Upper lobe of left lung (tissue), 6 donors: ENCODE results near the gene MMS22L. TPM values are rescaled to one million over a fixed set of nuclear protein-coding genes. Genes with fewer than 3 reads are reported as not detected.

Source experiments
- ATAC-seq, 2 donors: fragments of 200-7000 bp; cut with Tn5 transposase; one replicate each; pipeline ENCODE4 v1.9.1; 2022; ENCODE audit warnings: mild to moderate bottlenecking in 2 of 2, moderate library complexity in 2 of 2; ENCODE audit not compliant: low FRiP score in 2 of 2
- DNase-seq, 2 donors: peaks; one replicate each; pipeline ENCODE4 v3.0.0-alpha.2; 2019 to 2020
- H3K27ac ChIP-seq, 4 donors: fragments of 200-600 bp; sonication (generic); one replicate each; pipeline ENCODE4 v1.5.1; 2016 to 2019
- H3K27me3 ChIP-seq, 4 donors: fragments of 200-600 bp; sonication (generic); one replicate each; pipeline ENCODE4 v1.5.1; 2017 to 2019
- H3K36me3 ChIP-seq, 4 donors: fragments of 200-600 bp; sonication (generic); one replicate each; pipeline ENCODE4 v1.5.1; 2016 to 2019
- H3K4me1 ChIP-seq, 4 donors: fragments of 200-600 bp; sonication (generic); one replicate each; pipeline ENCODE4 v1.5.1; 2018 to 2019
- H3K4me3 ChIP-seq, 4 donors: fragments of 200-600 bp; sonication (generic); one replicate each; pipeline ENCODE4 v1.5.1; 2017 to 2019; ENCODE audit warnings: mild to moderate bottlenecking in 2 of 4, moderate library complexity in 1 of 4
- H3K9me3 ChIP-seq, 4 donors: fragments of 200-600 bp; sonication (generic); one replicate each; pipeline ENCODE4 v1.5.1; 2018 to 2019
- CTCF ChIP-seq, 6 experiments: fragments of 450-650 bp in 4 of 6; fragments of 200-600 bp in 2 of 6; sonication (generic) in 2 of 6; IDR thresholded peaks; one replicate each; pipeline ENCODE4 v1.5.1; 2016 to 2019; ENCODE audit warnings: antibody characterized with exemption in 6 of 6
- EP300 ChIP-seq, 4 donors: sonication (generic); formaldehyde crosslinking; IDR thresholded peaks; one replicate each; pipeline ENCODE4 v1.5.1; 2017; ENCODE audit warnings: antibody characterized with exemption in 4 of 4, control low read depth in 2 of 4
- POLR2A ChIP-seq, 4 donors: fragments of 450-650 bp; IDR thresholded peaks; one replicate each; pipeline ENCODE4 v1.5.1; 2016 to 2017; ENCODE audit warnings: antibody characterized with exemption in 4 of 4, mild to moderate bottlenecking in 2 of 4
- POLR2AphosphoS5 ChIP-seq, 2 donors: sonication (generic); formaldehyde crosslinking; IDR thresholded peaks; one replicate each; pipeline ENCODE4 v1.5.1; 2017; ENCODE audit warnings: antibody characterized with exemption in 2 of 2
- WGBS, 2 donors: methylation state at CpG; one replicate each; pipeline ENCODE4 v1.1.5; 2017 to 2018; 5-methylcytosine and 5-hydroxymethylcytosine counted together
- total RNA-seq, 6 donors: library from RNA; depleted of rRNA in 4 of 6; stranded (reverse); fragments of >200 nt in 4 of 6; gene quantifications; one replicate each; pipeline versions ENCODE4 v1.1.0 to v1.2.1, GENCODE V29; 2016 to 2021
- donor health status: DM: no; HTN: no; CAD: no; lungs with moderate emphysema.
- donor health status: DM: no; HTN: yes; CAD: no; lungs with severe emphysema.

The MMS22L gene
- total RNA-seq, 6 donors from 2014 or later = 4.9 to 22.1 (median 7.9) TPM

GRCh38 chr6:97282238-97282725 lies 734 bp downstream of the MMS22L start:
- ATAC-seq = peak in 1 of 2 donors; percentile 13
- Histone ChIP-seq H3K4me1 (peaks cover 0 to 20% (median 9%) of the 10 kb centered on the region in 4 donors), H3K27ac (peak overlapping the region; percentile 74 to 84 (median 84)), H3K27me3 (no peaks in the 10 kb centered on the region), H3K4me3 (peak overlapping the region; percentile 89 to 95 (median 92)), H3K9me3 (no peaks in the 10 kb centered on the region), H3K36me3 (peaks cover 0 to 2% (median 0%) of the 10 kb centered on the region in 4 donors)
- 2% methylated on average over 13 of the region's 13 CpGs for WGBS, 2 donors
- TF ChIP-seq POLR2A (IDR thresholded peaks at IDR 0.05) = no peak
- DNase-seq = no peak

- no peak overlapping the region for H3K4me3 ChIP-seq
- H3K4me1 ChIP-seq = peaks cover 0 to 20% (median 9%) of the 10 kb centered on the region in 4 donors
- H3K27ac ChIP-seq = no peak overlapping the region
- TF ChIP-seq CTCF (IDR thresholded peaks at IDR 0.05) (no peak), EP300 (IDR thresholded peaks at IDR 0.05) (no peak), POLR2AphosphoS5 (IDR thresholded peaks at IDR 0.05) (no peak), POLR2A (IDR thresholded peaks at IDR 0.05) (no peak)
- ATAC-seq = no peak
- H3K27me3 ChIP-seq = no peaks in the 10 kb centered on the region
- 90 to 97% methylated on average over 1 of the region's 1 CpG for WGBS, 2 donors
- peaks cover 0 to 3% (median 0%) of the 10 kb centered on the region in 4 donors for H3K36me3 ChIP-seq
- H3K9me3 ChIP-seq = no peaks in the 10 kb centered on the region
- DNase-seq = no peak
These were observed 2.2 kb downstream of the MMS22L start for GRCh38 chr6:97280766-97281165.

GRCh38 chr6:97275804-97276203 lies 7.2 kb downstream of the MMS22L start:
- Histone ChIP-seq H3K4me1 (no peaks in the 10 kb centered on the region), H3K4me3 (no peak overlapping the region), H3K27me3 (no peaks in the 10 kb centered on the region), H3K27ac (no peak overlapping the region), H3K9me3 (no peaks in the 10 kb centered on the region), H3K36me3 (peaks cover 0 to 24% (median 0%) of the 10 kb centered on the region in 4 donors)
- WGBS, 2 donors = 90 to 92% methylated on average over 4 of the region's 4 CpGs
- ATAC-seq (no peak), DNase-seq (no peak)
- TF ChIP-seq CTCF (IDR thresholded peaks at IDR 0.05) (no peak), EP300 (IDR thresholded peaks at IDR 0.05) (no peak), POLR2AphosphoS5 (IDR thresholded peaks at IDR 0.05) (no peak), POLR2A (IDR thresholded peaks at IDR 0.05) (no peak)

- H3K27ac ChIP-seq = no peak overlapping the region
- ATAC-seq (no peak), DNase-seq (no peak)
- H3K4me3 ChIP-seq = no peak overlapping the region
- 94 to 98% methylated on average over 1 of the region's 1 CpG for WGBS, 2 donors
- TF ChIP-seq POLR2A (IDR thresholded peaks at IDR 0.05) (no peak), POLR2AphosphoS5 (IDR thresholded peaks at IDR 0.05) (no peak), EP300 (IDR thresholded peaks at IDR 0.05) (no peak), CTCF (IDR thresholded peaks at IDR 0.05) (no peak)
- no peaks in the 10 kb centered on the region for H3K27me3 ChIP-seq
- H3K4me1 ChIP-seq = no peaks in the 10 kb centered on the region
- no peaks in the 10 kb centered on the region for H3K9me3 ChIP-seq
- H3K36me3 ChIP-seq = peaks cover 0 to 46% (median 4%) of the 10 kb centered on the region in 4 donors
These were observed 13.2 kb downstream of the MMS22L start for GRCh38 chr6:97269821-97270220.

GRCh38 chr6:97262676-97263075 lies 20.3 kb downstream of the MMS22L start:
- TF ChIP-seq CTCF (IDR thresholded peaks at IDR 0.05) = no peak
- TF ChIP-seq POLR2AphosphoS5 (IDR thresholded peaks at IDR 0.05) = no peak
- no peak for TF ChIP-seq POLR2A (IDR thresholded peaks at IDR 0.05)
- no peak for TF ChIP-seq EP300 (IDR thresholded peaks at IDR 0.05)
- H3K36me3 ChIP-seq = peaks cover 0 to 34% (median 7%) of the 10 kb centered on the region in 4 donors
- 77 to 85% methylated on average over 2 of the region's 2 CpGs for WGBS, 2 donors

More at GRCh38 chr6:97262676-97263075, 20.3 kb downstream of the MMS22L start:
- Histone ChIP-seq H3K9me3 (no peaks in the 10 kb centered on the region), H3K27me3 (no peaks in the 10 kb centered on the region), H3K4me3 (no peak overlapping the region), H3K27ac (no peak overlapping the region), H3K4me1 (no peaks in the 10 kb centered on the region)
- no peak for ATAC-seq
- no peak for DNase-seq
